AG04450 (cell line): ENCODE results near the gene SLC19A1. TPM values are rescaled to one million over a fixed set of nuclear protein-coding genes. Genes with fewer than 3 reads are reported as not detected.

Source experiments
- CTCF ChIA-PET: fragments of 300-600, 350-600 bp; formaldehyde crosslinking; extraction: SDS; loops from one replicate; lab custom pipeline; 2022; ENCODE audit warnings: antibody characterized with exemption, inconsistent platforms; lab: Charles Lee
- POLR2A ChIA-PET: fragments of 350-600 bp; formaldehyde crosslinking; extraction: SDS; loops from one replicate; lab custom pipeline; 2021; ENCODE audit warnings: antibody characterized with exemption, inconsistent platforms; lab: Yijun Ruan, JAX
- DNase-seq: peaks from one replicate; pipeline ENCODE4 v3.0.0-alpha.2; 2011; ENCODE audit warnings: low read depth, low spot score
- H3K27ac ChIP-seq: one replicate; pipeline ENCODE4 v1.5.1; 2012; ENCODE audit warnings: low read depth, low read length, control low read depth
- H3K27me3 ChIP-seq: one replicate; pipeline ENCODE4 v1.6.0; 2012; ENCODE audit warnings: low read length; ENCODE audit not compliant: control insufficient read depth, insufficient read depth
- H3K4me3 ChIP-seq: 2 replicates; pipeline ENCODE4 v1.5.1; 2011; ENCODE audit warnings: mild to moderate bottlenecking, low read depth, low read length, control low read depth
- H3K9me3 ChIP-seq: 2 replicates; pipeline ENCODE4 v1.5.1; 2012; ENCODE audit warnings: low read length; ENCODE audit not compliant: control insufficient read depth, insufficient read depth
- CTCF ChIP-seq: IDR thresholded peaks from 2 replicates; pipeline ENCODE4 v1.5.1; 2011; ENCODE audit warnings: low read depth, low read length, control low read depth, inconsistent platforms
- polyA plus RNA-seq: library from polyadenylated mRNA; depleted of rRNA; stranded (reverse); fragments of >200 nt; gene quantifications from 2 replicates; pipeline ENCODE4 v1.2.3, GENCODE V29; 2011

Gene SLC19A1
- polyA plus RNA-seq, 1 experiment, result 4.4 TPM

- ChIA-PET POLR2A (no interaction called here), CTCF (no interaction called here)
- H3K4me3 ChIP-seq, result no peak overlapping the region
- no peaks in the 10 kb centered on the region; the same call in 1 of the 2 replicates for H3K9me3 ChIP-seq
- no peak for DNase-seq
- peaks cover 45% of the 10 kb centered on the region for H3K27me3 ChIP-seq
- no peak overlapping the region for H3K27ac ChIP-seq
- no peak for TF ChIP-seq CTCF
Measured at GRCh38 chr21:45574081-45574501, 31.9 kb upstream of the SLC19A1 start.

- ChIA-PET CTCF (interaction anchor here (2.0 kb wide), 1 partner anchor 18 kb away, joined by 8 read pairs; no protein-coding TSS in a partner anchor), POLR2A (no interaction called here)
- Histone ChIP-seq H3K27me3 (peaks cover 50% of the 10 kb centered on the region), H3K27ac (no peak overlapping the region), H3K4me3 (no peak overlapping the region), H3K9me3 (no peaks in the 10 kb centered on the region; the same call in 1 of the 2 replicates)
- TF ChIP-seq CTCF, result no peak
- no peak for DNase-seq
Measured at GRCh38 chr21:45573452-45574035, 31.3 kb upstream of the SLC19A1 start.

DNA sequence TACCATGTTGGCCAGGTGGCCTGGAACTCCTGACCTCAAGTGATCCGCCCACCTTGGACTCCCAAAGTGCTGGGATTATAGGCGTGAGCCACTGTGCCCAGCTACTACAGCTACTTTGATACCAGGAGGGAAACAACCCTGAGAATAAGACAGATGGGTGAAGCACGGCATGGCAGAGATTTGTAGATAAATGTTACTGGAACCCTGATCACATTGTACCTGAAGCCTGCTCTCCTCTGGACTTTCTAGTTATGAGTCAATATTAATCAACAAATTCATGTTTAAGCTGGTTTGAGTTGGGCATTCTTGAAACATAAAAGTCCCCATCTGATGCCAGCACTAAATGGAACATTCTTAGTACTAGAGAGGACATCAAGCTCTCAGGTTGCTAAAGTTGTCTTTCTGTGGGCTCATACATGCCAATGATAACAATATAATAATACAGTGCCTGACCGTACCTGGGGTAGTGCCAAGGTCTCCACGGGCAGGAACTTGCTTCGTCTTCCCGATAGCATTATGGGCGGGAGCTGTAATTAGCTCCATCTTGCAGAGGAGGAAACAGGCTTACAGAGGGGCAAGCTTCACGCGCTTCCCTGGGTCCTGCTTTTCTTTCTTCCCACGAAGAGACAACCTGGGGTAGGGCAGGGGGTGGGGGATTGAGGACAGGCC is 30.7 kb upstream of the SLC19A1 start:
- H3K4me3 ChIP-seq, result no peak overlapping the region
- ChIA-PET POLR2A (interaction anchor here (0.6 kb wide), 2 partner anchors 17 to 285 kb away, joined by 3 to 6 read pairs; partner anchors contain the start of gene POFUT2), CTCF (interaction anchor here (2.0 kb wide), 1 partner anchor 17 kb away, joined by 8 read pairs; no protein-coding TSS in a partner anchor)
- H3K9me3 ChIP-seq, result no peaks in the 10 kb centered on the region; the same call in 1 of the 2 replicates
- DNase-seq, result no peak
- no peak for TF ChIP-seq CTCF
- no peak overlapping the region for H3K27ac ChIP-seq
- peaks cover 54% of the 10 kb centered on the region for H3K27me3 ChIP-seq

DNA sequence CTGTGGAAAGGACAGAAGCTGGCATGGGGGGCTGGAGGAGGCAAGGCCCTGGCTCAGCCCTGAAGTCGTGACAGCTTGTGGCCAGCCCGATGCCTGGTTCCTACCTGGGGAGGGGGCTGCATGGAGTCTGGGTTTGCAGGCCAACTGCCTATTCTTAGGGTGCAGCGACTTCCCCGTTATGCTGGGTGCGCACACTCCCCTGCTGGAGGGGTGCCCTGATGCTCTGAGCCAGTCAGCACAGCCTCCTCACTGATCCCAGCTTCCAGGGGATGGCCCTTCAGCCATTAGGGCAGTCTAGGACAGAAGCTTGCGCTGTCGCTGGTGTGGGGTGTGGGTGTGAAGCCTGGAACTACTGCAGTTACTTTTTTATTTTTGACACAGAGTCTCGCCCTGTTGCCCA is 30.0 kb upstream of the SLC19A1 start:
- Histone ChIP-seq H3K27me3 (peaks cover 54% of the 10 kb centered on the region), H3K27ac (no peak overlapping the region), H3K4me3 (no peak overlapping the region), H3K9me3 (no peaks in the 10 kb centered on the region; the same call in 1 of the 2 replicates)
- CTCF ChIA-PET, result interaction anchor here (2.0 kb wide), 1 partner anchor 16 kb away, joined by 8 read pairs; no protein-coding TSS in a partner anchor
- TF ChIP-seq CTCF, result no peak
- no peak for DNase-seq
- POLR2A ChIA-PET, result no interaction called here

- ChIA-PET POLR2A (no interaction called here), CTCF (interaction anchor here (2.0 kb wide), 1 partner anchor 16 kb away, joined by 8 read pairs; no protein-coding TSS in a partner anchor)
- Histone ChIP-seq H3K27me3 (peaks cover 56% of the 10 kb centered on the region), H3K4me3 (no peak overlapping the region), H3K9me3 (no peaks in the 10 kb centered on the region; the same call in 1 of the 2 replicates), H3K27ac (no peak overlapping the region)
- TF ChIP-seq CTCF, result no peak
- DNase-seq, result no peak
Measured at GRCh38 chr21:45571641-45572040, 29.4 kb upstream of the SLC19A1 start.
